MM.1S (cell line): ENCODE data around the gene POLR3GL.

Experiments
- DNase-seq: peaks from one replicate; pipeline ENCODE4 v3.0.0-alpha.2; 2015
- H2AFZ ChIP-seq: fragments of 300-600 bp; sonication (generic); 2 replicates; pipeline ENCODE4 v1.6.0; 2016; ENCODE audit warnings: antibody characterized with exemption, low read length
- H3F3A ChIP-seq: fragments of 300-600 bp; sonication (generic); 2 replicates; pipeline ENCODE4 v1.6.1; 2016; ENCODE audit warnings: mild to moderate bottlenecking, antibody characterized with exemption, low read length, moderate library complexity, mixed read lengths; ENCODE audit not compliant: insufficient read depth
- H3K27ac ChIP-seq: fragments of 300-600 bp; sonication (generic); 2 replicates; pipeline ENCODE4 v1.5.1; 2016; ENCODE audit warnings: mild to moderate bottlenecking, low read length
- H3K27me3 ChIP-seq: fragments of 300-600 bp; sonication (generic); replicated peaks from 2 replicates; pipeline ENCODE4 v1.6.0; 2016; ENCODE audit warnings: low read length; ENCODE audit not compliant: insufficient read depth
- H3K36me3 ChIP-seq: fragments of 300-600 bp; sonication (generic); replicated peaks from 2 replicates; pipeline ENCODE4 v1.6.1; 2016; ENCODE audit warnings: mild to moderate bottlenecking, low read length, mixed read lengths; ENCODE audit not compliant: insufficient read depth
- H3K4me1 ChIP-seq: fragments of 300-600 bp; sonication (generic); 2 replicates; pipeline ENCODE4 v1.6.1; 2016; ENCODE audit warnings: low read length, mixed read lengths
- H3K4me2 ChIP-seq: fragments of 300-600 bp; sonication (generic); 2 replicates; pipeline ENCODE4 v1.6.0; 2016; ENCODE audit warnings: low read depth, low read length
- H3K4me3 ChIP-seq: fragments of 300-600 bp; sonication (generic); 2 replicates; pipeline ENCODE4 v1.5.1; 2016; ENCODE audit warnings: low read length, mixed read lengths
- H3K79me2 ChIP-seq: fragments of 300-600 bp; sonication (generic); 2 replicates; pipeline ENCODE4 v1.6.1; 2016; ENCODE audit warnings: mixed run types, low read length, mixed read lengths
- H3K9ac ChIP-seq: fragments of 300-600 bp; sonication (generic); 2 replicates; pipeline ENCODE4 v1.6.1; 2016; ENCODE audit warnings: low read length, mixed read lengths
- H3K9me2 ChIP-seq: fragments of 300-600 bp; sonication (generic); replicated peaks from 2 replicates; pipeline ENCODE4 v1.6.1; 2016; ENCODE audit warnings: mild to moderate bottlenecking, low read length, mixed read lengths; ENCODE audit not compliant: insufficient read depth
- H3K9me3 ChIP-seq: fragments of 300-600 bp; sonication (generic); replicated peaks from 2 replicates; pipeline ENCODE4 v1.6.1; 2016; ENCODE audit warnings: mild to moderate bottlenecking, low read length, mixed read lengths; ENCODE audit not compliant: insufficient read depth
- H4K20me1 ChIP-seq: fragments of 300-600 bp; sonication (generic); 2 replicates; pipeline ENCODE4 v1.6.1; 2016; ENCODE audit warnings: mild to moderate bottlenecking, low read length, moderate library complexity, mixed read lengths; ENCODE audit not compliant: insufficient read depth
- EZH2 ChIP-seq: fragments of 300-600 bp; sonication (generic); optimal IDR thresholded peaks from 2 replicates; pipeline ENCODE3; 2017; ENCODE audit warnings: low read depth, mild to moderate bottlenecking, antibody characterized with exemption, low read length, mixed read lengths
- EZH2phosphoT487 ChIP-seq: fragments of 300-600 bp; sonication (generic); IDR thresholded peaks from 2 replicates; pipeline ENCODE4 v1.6.1; 2018; ENCODE audit warnings: antibody characterized with exemption, low read length
- TF ChIP-seq, protein P1 (sequence below): fragments of 300-600 bp; sonication (generic); IDR thresholded peaks from 2 replicates; pipeline ENCODE4 v1.5.1; 2016; ENCODE audit warnings: antibody characterized with exemption, low read length, mixed read lengths

The POLR3GL gene

DNA sequence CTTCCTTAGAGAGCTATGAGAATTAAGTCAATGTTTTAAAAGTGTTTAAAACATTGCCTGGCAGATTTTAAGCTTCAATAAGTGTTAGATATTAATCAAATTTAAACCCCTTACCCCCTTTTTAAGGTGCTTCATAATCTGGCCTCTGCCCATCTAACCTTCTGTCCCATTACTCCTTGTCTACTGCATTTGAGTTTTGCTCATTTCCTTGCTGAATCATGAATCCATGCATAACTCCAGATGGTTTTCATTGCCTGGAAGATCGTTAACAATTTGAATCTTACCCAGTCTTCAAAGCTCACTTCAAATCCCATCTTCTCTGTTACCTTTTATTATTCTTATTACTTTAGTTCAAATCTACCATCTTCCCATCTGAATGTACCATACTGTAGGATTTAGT, 52.4 kb downstream of the POLR3GL start:
- no peaks in the 10 kb centered on the region for H3K79me2 ChIP-seq
- no peak overlapping the region for H2AFZ ChIP-seq
- no peaks in the 10 kb centered on the region for H3K9me3 ChIP-seq
- no peak overlapping the region for H3K4me2 ChIP-seq
- H4K20me1 ChIP-seq = no peaks in the 10 kb centered on the region
- H3K4me1 ChIP-seq = 0 out of 2 replicates have a peak, but pooled peaks cover 3% of the 10 kb centered on the region
- no peaks in the 10 kb centered on the region for H3F3A ChIP-seq
- TF ChIP-seq EZH2 (no peak), EZH2phosphoT487 (no peak)
- TF ChIP-seq, protein P1, sequence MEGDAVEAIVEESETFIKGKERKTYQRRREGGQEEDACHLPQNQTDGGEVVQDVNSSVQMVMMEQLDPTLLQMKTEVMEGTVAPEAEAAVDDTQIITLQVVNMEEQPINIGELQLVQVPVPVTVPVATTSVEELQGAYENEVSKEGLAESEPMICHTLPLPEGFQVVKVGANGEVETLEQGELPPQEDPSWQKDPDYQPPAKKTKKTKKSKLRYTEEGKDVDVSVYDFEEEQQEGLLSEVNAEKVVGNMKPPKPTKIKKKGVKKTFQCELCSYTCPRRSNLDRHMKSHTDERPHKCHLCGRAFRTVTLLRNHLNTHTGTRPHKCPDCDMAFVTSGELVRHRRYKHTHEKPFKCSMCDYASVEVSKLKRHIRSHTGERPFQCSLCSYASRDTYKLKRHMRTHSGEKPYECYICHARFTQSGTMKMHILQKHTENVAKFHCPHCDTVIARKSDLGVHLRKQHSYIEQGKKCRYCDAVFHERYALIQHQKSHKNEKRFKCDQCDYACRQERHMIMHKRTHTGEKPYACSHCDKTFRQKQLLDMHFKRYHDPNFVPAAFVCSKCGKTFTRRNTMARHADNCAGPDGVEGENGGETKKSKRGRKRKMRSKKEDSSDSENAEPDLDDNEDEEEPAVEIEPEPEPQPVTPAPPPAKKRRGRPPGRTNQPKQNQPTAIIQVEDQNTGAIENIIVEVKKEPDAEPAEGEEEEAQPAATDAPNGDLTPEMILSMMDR = no peak
- H3K27me3 ChIP-seq = peaks cover 23% of the 10 kb centered on the region
- DNase-seq = no peak
- H3K27ac ChIP-seq = no peak overlapping the region
- no peaks in the 10 kb centered on the region for H3K36me3 ChIP-seq
- no peak overlapping the region for H3K9ac ChIP-seq
- no peaks in the 10 kb centered on the region for H3K9me2 ChIP-seq
- no peak overlapping the region for H3K4me3 ChIP-seq

DNA sequence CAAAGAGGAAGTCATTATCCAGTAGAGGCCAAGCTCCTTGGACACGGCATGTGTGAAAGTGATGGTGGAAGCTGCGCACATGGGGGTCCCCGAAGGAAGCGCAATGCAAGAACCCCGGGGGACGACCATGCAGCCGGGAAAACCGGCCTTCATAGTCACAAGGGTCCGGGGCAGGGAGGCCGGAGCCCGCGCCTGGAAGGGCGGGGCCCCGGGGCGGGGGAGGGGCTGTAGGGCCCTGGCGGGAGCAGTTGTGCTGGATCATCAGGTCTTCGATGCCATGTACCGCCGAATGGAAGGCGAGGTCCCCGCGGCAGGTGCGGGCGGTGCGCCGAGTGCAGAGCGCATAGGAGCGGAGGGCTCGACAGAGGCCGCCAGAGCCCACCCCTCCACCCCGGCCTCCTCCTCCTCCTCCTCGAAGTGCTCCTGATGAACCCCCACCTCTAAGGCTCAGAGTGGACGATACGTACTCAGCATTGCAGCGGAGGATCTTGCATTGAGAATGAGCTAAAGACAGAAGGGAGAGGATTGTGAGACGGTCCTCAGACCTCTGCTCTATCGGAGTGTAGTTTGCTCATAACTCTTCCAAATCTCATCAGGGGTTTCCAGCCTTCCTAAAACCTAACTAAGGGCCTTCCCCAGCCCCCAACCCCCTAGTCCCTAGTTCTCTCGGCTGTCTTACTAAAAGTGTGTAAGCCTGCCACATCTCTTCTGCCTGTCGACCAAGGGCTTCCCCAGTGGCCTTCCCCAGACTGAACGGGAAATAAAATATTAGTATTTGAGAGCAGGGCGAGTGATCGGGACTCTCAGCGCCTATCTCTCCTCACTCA, 55.0 kb downstream of the POLR3GL start:
- H3K9ac ChIP-seq = no peak overlapping the region
- DNase-seq = no peak
- H3K4me1 ChIP-seq = no peaks in the 10 kb centered on the region
- no peak overlapping the region for H3K27ac ChIP-seq
- peaks cover 23% of the 10 kb centered on the region for H3K27me3 ChIP-seq
- H3K36me3 ChIP-seq = no peaks in the 10 kb centered on the region
- no peaks in the 10 kb centered on the region for H3K79me2 ChIP-seq
- H2AFZ ChIP-seq = peak overlapping the region; percentile 34
- TF ChIP-seq, protein P1 = no peak
- TF ChIP-seq EZH2 (no peak), EZH2phosphoT487 (no peak)
- no peak overlapping the region for H3K4me3 ChIP-seq
- H4K20me1 ChIP-seq = no peaks in the 10 kb centered on the region
- 0 out of 2 replicates have a peak overlapping the region, but pooled peaks have one; percentile 7 for H3K4me2 ChIP-seq
- no peaks in the 10 kb centered on the region for H3K9me2 ChIP-seq
- no peaks in the 10 kb centered on the region for H3F3A ChIP-seq
- H3K9me3 ChIP-seq = no peaks in the 10 kb centered on the region

DNA sequence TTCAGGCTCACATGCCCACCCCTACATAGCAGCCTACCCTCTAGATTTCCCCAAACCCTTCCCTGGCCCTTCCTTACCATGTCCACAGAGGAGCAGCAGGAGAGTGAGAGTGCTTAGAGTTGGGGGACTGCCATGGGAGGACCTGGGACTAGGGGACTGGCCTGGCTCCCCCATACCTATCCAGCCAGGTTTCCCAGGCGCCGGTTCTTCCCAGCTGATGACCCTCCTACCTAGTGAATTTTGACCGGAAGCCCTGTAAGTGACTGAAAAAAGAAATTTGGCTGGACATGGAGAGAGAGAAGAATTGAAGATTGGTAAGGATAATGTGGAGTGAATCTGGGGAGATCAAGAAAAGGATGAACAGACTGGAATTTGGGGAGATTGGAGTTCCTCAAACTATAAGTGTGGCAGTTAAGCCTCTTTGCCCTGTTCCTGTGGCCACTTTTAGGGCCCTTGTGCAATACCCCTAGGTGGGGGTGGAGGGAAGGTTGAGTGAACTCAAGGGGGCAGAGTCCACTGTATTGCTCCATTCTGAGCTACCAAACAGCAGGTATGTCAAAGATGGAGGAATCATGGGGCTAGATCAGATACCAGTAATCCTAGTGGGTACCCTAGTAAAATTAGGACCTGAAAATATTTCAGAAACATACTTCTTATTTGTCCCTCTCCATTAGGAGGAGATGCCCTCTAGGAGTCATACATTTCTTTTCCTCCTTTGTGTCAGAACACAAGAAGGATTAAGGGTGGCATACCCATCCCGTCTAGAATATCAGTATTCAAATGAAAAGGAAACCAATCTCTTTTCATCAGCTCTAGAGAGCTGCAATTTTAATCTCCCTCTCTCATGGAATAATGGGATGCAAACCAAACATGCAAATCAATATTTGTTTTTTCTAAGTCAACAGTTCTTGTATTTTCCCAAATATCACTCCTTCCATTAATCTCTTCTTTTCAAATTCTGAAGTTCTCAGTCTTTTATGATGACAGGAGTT, 55.9 kb downstream of the POLR3GL start:
- no peaks in the 10 kb centered on the region for H3F3A ChIP-seq
- peaks cover 23% of the 10 kb centered on the region for H3K27me3 ChIP-seq
- no peak overlapping the region for H3K9ac ChIP-seq
- H3K4me3 ChIP-seq = no peak overlapping the region
- H3K4me1 ChIP-seq = no peaks in the 10 kb centered on the region
- no peaks in the 10 kb centered on the region for H4K20me1 ChIP-seq
- H3K27ac ChIP-seq = no peak overlapping the region
- TF ChIP-seq, protein P1 = no peak
- TF ChIP-seq EZH2phosphoT487 = no peak
- no peak for TF ChIP-seq EZH2
- no peaks in the 10 kb centered on the region for H3K9me3 ChIP-seq
- H2AFZ ChIP-seq = no peak overlapping the region
- no peak for DNase-seq
- no peaks in the 10 kb centered on the region for H3K9me2 ChIP-seq
- no peak overlapping the region for H3K4me2 ChIP-seq
- no peaks in the 10 kb centered on the region for H3K79me2 ChIP-seq
- H3K36me3 ChIP-seq = no peaks in the 10 kb centered on the region
